ENCODE results near the gene RNF220. TPM values are rescaled to one million over a fixed set of nuclear protein-coding genes. Genes with fewer than 3 reads are reported as not detected.

RNF220 gene
- total and polyA plus RNA-seq, 2 experiments from 2014 or later: 47.4 to 123 TPM

DNA sequence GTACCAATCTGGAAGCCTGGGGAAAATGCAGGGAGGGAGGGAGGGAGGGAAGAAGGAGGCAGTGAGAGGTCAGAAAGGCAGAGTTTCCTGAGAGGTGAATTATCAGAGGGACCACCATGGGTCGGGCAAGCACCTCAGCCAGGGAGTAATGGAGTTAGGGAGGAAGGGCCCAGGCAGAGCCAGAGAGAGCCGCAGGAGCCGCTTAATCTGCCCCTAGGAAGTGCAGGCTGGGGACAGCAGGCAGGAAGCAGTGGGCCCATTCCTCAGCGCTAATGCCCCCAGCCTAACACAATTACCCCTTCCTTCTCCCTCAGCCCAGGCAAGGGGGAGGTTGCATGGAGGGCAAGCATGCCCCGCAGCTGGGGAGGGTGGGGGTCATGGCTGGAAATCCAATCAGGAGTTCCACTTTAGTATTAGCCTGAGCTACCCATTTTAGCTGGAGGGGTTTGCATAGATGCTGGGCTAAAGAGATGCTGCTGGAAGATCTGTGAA lies 160.2 kb downstream of the RNF220 start:
- no peak for TF ChIP-seq EZH2phosphoT487 (IDR thresholded peaks at IDR 0.05; ENCODE audit: insufficient read depth, low read depth)
- TF ChIP-seq EZH2 (IDR thresholded peaks at IDR 0.05; ENCODE audit: insufficient read depth, poor library complexity, severe bottlenecking): no peak
- no peaks in the 10 kb centered on the region for H3K36me3 ChIP-seq (ENCODE audit: low read depth)
- WGBS, 2 experiments (ENCODE audit: low coverage in 1 of 2, low lambda C conversion rate in 2 of 2, missing lambda C conversion rate in 2 of 2): 57 to 61% methylated on average over 4 to 5 of the region's 5 CpGs
- H2AFZ ChIP-seq: no peak overlapping the region
- H3F3A ChIP-seq (ENCODE audit: insufficient read depth): no peaks in the 10 kb centered on the region
- no peaks in the 10 kb centered on the region for H3K79me2 ChIP-seq (ENCODE audit: insufficient read depth)
- in situ Hi-C loops (cut with MboI): no loop called here
- peaks cover 73% of the 10 kb centered on the region for H3K27me3 ChIP-seq (replicated peaks; ENCODE audit: insufficient read depth)
- no peaks in the 10 kb centered on the region for H3K9me2 ChIP-seq (ENCODE audit: insufficient read depth)
- no peaks in the 10 kb centered on the region for H3K4me1 ChIP-seq (ENCODE audit: insufficient read depth)
- H3K9me3 ChIP-seq (ENCODE audit: low read depth): no peaks in the 10 kb centered on the region
- no peak overlapping the region for H3K4me3 ChIP-seq
- no peak overlapping the region for H3K9ac ChIP-seq
- no peak overlapping the region for H3K27ac ChIP-seq
- no peak for DNase-seq
- no peaks in the 10 kb centered on the region for H4K20me1 ChIP-seq (ENCODE audit: insufficient read depth)
- H3K4me2 ChIP-seq (ENCODE audit: unreplicated experiment): no peak overlapping the region

DNA sequence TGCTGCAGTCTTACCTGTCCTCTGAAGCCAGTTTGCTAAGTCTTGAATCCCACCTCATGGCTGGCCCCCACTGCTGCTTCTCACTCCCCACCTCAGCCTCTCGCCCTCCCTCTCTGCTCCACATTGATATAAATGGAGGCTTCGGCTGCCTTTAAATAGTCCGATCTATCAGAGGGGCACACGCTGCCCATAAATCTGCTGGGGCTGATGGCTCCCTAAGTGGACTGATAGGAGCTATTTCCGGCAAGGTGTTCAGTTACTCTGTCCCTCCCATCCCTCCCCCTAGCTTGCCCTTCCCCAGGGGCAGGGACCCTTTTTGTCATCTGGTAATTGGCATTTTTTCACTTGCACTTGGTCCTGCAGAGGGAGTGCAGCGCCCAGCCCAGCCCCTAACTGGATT lies 160.8 kb downstream of the RNF220 start:
- 24 to 28% methylated on average over 6 of the region's 6 CpGs for WGBS, 2 experiments (ENCODE audit: low coverage in 1 of 2, low lambda C conversion rate in 2 of 2, missing lambda C conversion rate in 2 of 2)
- no peaks in the 10 kb centered on the region for H3F3A ChIP-seq (ENCODE audit: insufficient read depth)

DNA sequence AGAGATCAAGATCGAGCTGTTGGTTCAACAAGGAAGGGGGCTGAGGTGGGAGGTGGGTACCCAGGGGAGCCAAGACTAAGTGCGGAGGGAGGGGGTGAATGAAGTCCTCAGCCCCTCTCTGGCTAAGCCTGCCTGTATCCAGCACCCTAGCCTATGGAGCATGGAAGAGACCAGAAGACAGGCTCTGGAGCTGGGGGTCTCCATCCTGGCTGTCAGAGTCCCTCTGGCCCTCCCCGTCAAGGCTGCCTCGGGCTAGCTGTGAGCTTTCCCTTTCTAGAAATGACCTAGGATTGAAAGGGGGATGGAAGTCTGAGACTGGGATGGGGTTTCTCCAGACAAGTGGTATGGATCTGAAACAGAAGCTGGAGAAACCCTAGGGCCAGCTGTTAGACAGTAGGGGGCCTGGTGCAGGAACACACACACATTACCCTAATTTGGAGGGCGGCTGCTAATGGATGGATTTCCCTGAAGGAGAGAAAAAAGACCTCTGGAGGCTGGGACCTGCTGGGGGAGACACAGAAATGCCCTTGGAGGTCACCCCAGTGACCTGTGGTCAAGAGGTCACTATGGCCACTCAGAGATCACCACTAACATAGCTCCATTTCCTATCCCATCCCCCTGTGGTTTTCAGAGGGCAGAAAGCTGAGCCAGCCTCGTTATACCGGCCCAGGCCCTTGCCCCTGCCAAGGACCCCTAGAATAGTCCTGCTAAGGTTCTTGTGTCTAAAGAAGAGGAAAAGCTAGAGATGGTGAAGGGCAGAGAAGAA lies 161.4 kb downstream of the RNF220 start:
- in situ Hi-C loops (cut with MboI): no loop called here

More for the DNA sequence above, 160.8 kb downstream of the RNF220 start:
- Histone ChIP-seq H3K9ac (no peak overlapping the region), H3K9me2 (ENCODE audit: insufficient read depth) (no peaks in the 10 kb centered on the region), H2AFZ (no peak overlapping the region), H3K9me3 (ENCODE audit: low read depth) (no peaks in the 10 kb centered on the region), H3K27me3 (replicated peaks; ENCODE audit: insufficient read depth) (peaks cover 68% of the 10 kb centered on the region), H3K27ac (no peak overlapping the region), H4K20me1 (ENCODE audit: insufficient read depth) (no peaks in the 10 kb centered on the region), H3K79me2 (ENCODE audit: insufficient read depth) (no peaks in the 10 kb centered on the region), H3K4me1 (ENCODE audit: insufficient read depth) (no peaks in the 10 kb centered on the region), H3K4me2 (ENCODE audit: unreplicated experiment) (no peak overlapping the region), H3K36me3 (ENCODE audit: low read depth) (no peaks in the 10 kb centered on the region), H3K4me3 (no peak overlapping the region)
- TF ChIP-seq EZH2phosphoT487 (IDR thresholded peaks at IDR 0.05; ENCODE audit: insufficient read depth, low read depth) (no peak), EZH2 (IDR thresholded peaks at IDR 0.05; ENCODE audit: insufficient read depth, poor library complexity, severe bottlenecking) (no peak)
- in situ Hi-C loops (cut with MboI): no loop called here
- no peak for DNase-seq

DNA sequence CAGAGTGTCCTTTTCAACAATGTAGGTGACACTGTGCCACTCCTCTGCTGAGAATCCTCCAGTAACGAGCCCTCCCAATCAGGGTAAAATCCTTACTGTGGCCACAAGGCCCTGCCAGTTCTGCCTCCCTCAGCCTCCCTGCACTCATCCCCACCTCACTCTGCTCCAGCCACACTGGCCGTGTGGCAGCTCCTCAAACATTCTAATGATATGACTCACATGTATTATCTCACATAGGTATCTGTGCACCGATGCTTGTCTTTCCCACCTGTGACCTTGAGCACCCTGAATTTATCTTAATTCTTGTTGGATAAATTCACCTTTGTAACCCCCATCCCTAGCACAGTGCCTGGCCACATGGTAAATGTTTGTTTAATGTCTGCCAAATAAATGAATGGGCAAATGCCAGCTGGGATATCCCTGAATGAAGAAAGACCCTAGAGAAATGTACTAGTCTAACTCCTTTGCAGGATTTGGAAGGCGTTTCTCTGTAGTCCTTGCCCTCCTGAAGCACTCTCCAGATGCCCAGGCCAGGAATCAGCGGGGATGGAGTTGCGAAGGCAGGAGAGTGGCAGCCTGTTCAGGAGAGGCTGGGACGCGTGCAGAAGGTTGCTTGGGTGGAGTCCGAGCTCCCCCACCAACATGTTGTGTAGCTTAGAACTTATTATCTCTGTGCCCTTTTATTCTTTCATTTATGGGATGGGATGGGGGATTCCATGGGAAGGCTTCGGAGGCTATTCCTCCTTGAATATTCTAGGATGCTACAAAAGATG lies 163.3 kb downstream of the RNF220 start:
- Histone ChIP-seq H3K9me3 (ENCODE audit: low read depth) (no peaks in the 10 kb centered on the region), H2AFZ (no peak overlapping the region), H3K27ac (no peak overlapping the region), H3K4me3 (no peak overlapping the region), H3K36me3 (ENCODE audit: low read depth) (no peaks in the 10 kb centered on the region), H3K4me1 (ENCODE audit: insufficient read depth) (no peaks in the 10 kb centered on the region), H4K20me1 (ENCODE audit: insufficient read depth) (no peaks in the 10 kb centered on the region), H3K4me2 (ENCODE audit: unreplicated experiment) (no peak overlapping the region), H3F3A (ENCODE audit: insufficient read depth) (no peaks in the 10 kb centered on the region), H3K79me2 (ENCODE audit: insufficient read depth) (no peaks in the 10 kb centered on the region), H3K9ac (no peak overlapping the region), H3K9me2 (ENCODE audit: insufficient read depth) (no peaks in the 10 kb centered on the region), H3K27me3 (replicated peaks; ENCODE audit: insufficient read depth) (peaks cover 70% of the 10 kb centered on the region)
- WGBS, 2 experiments (ENCODE audit: low coverage in 1 of 2, low lambda C conversion rate in 2 of 2, missing lambda C conversion rate in 2 of 2): 51 to 52% methylated on average over 10 of the region's 10 CpGs
- TF ChIP-seq EZH2phosphoT487 (IDR thresholded peaks at IDR 0.05; ENCODE audit: insufficient read depth, low read depth) (no peak), EZH2 (IDR thresholded peaks at IDR 0.05; ENCODE audit: insufficient read depth, poor library complexity, severe bottlenecking) (no peak)
- in situ Hi-C loops (cut with MboI): no loop called here
- no peak for DNase-seq

More for the DNA sequence above, 161.4 kb downstream of the RNF220 start:
- Histone ChIP-seq H3K4me2 (ENCODE audit: unreplicated experiment) (no peak overlapping the region), H3K4me1 (ENCODE audit: insufficient read depth) (no peaks in the 10 kb centered on the region), H3K79me2 (ENCODE audit: insufficient read depth) (no peaks in the 10 kb centered on the region), H3K27ac (no peak overlapping the region), H3F3A (ENCODE audit: insufficient read depth) (no peaks in the 10 kb centered on the region), H3K27me3 (replicated peaks; ENCODE audit: insufficient read depth) (peaks cover 69% of the 10 kb centered on the region), H3K9me2 (ENCODE audit: insufficient read depth) (no peaks in the 10 kb centered on the region), H3K9ac (no peak overlapping the region), H3K4me3 (no peak overlapping the region), H3K36me3 (ENCODE audit: low read depth) (no peaks in the 10 kb centered on the region), H2AFZ (no peak overlapping the region), H4K20me1 (ENCODE audit: insufficient read depth) (no peaks in the 10 kb centered on the region), H3K9me3 (ENCODE audit: low read depth) (no peaks in the 10 kb centered on the region)
- 26 to 44% methylated on average over 6 to 7 of the region's 7 CpGs for WGBS, 2 experiments (ENCODE audit: low coverage in 1 of 2, low lambda C conversion rate in 2 of 2, missing lambda C conversion rate in 2 of 2)
- TF ChIP-seq EZH2 (IDR thresholded peaks at IDR 0.05; ENCODE audit: insufficient read depth, poor library complexity, severe bottlenecking) (no peak), EZH2phosphoT487 (IDR thresholded peaks at IDR 0.05; ENCODE audit: insufficient read depth, low read depth) (no peak)
- no peak for DNase-seq
